Endothelial cell of umbilical vein (primary cell): Measurements from ENCODE around the gene DCAF10. TPM values are rescaled to one million over a fixed set of nuclear protein-coding genes. Genes with fewer than 3 reads are reported as not detected.

ENCODE experiments used
- Bru-seq: library from RNA; stranded (reverse); fragments of 400-500 nt; gene quantifications from one replicate; lab custom pipeline; 2021; lab: Mats Ljungman, UMichigan
- BruChase-seq, 2 experiments: library from RNA; stranded (reverse); fragments of 400-500 nt; gene quantifications; one replicate each; lab custom pipeline; 2021; lab: Mats Ljungman, UMichigan
- BruUV-seq: library from RNA; stranded (reverse); fragments of 400-500 nt; replicated peaks from 2 replicates; lab custom pipeline; 2021; lab: Mats Ljungman, UMichigan
- CTCF ChIA-PET: fragments of 300-600, 350-600 bp; sonication (Branson Sonifier 250); formaldehyde crosslinking; loops from one replicate; lab custom pipeline; 2021; ENCODE audit warnings: antibody characterized with exemption, inconsistent platforms; lab: Charles Lee
- POLR2A ChIA-PET: fragments of 300-600, 350-600 bp; sonication (Branson Sonifier 250); formaldehyde crosslinking; loops from one replicate; lab custom pipeline; 2021; ENCODE audit warnings: antibody characterized with exemption, inconsistent platforms; lab: Charles Lee
- DNase-seq: peaks from one replicate; pipeline ENCODE4 v3.0.0-alpha.2; 2011; ENCODE audit warnings: low read depth, low spot score
- FAIRE-seq: peaks from 2 replicates; lab custom pipeline; 2011; peaks lifted over from hg19 to GRCh38; lab: Jason Lieb, UNC
- H2AFZ ChIP-seq: 2 replicates; pipeline ENCODE4 v1.6.0; 2012; ENCODE audit warnings: low read depth, low read length, control low read depth, inconsistent platforms
- H3K27ac ChIP-seq: 2 replicates; pipeline ENCODE4 v1.5.1; 2011; ENCODE audit warnings: low read depth, mild to moderate bottlenecking, control low read depth, low read length, moderate library complexity; ENCODE audit not compliant: insufficient read depth
- H3K27me3 ChIP-seq, 2 experiments: 2 replicates each; pipeline versions ENCODE4 v1.6.0 to v1.6.1; 2011; ENCODE audit warnings: low read length in 2 of 2, mixed read lengths in 1 of 2; ENCODE audit not compliant: control insufficient read depth in 2 of 2, insufficient read depth in 2 of 2
- H3K36me3 ChIP-seq, 2 experiments: 2 replicates in 1 of 2; 3 replicates in 1 of 2; pipeline ENCODE4 v1.5.1; 2011; ENCODE audit warnings: low read length in 2 of 2, mild to moderate bottlenecking in 1 of 2, moderate library complexity in 1 of 2; ENCODE audit not compliant: control insufficient read depth in 2 of 2, insufficient read depth in 2 of 2; ENCODE audit errors: extremely low read depth in 1 of 2
- H3K4me1 ChIP-seq: 3 replicates; pipeline ENCODE4 v1.5.1; 2011; ENCODE audit warnings: mild to moderate bottlenecking, low read length; ENCODE audit not compliant: control insufficient read depth, insufficient read depth; ENCODE audit errors: extremely low read depth
- H3K4me2 ChIP-seq: 2 replicates; pipeline ENCODE4 v1.6.1; 2011; ENCODE audit warnings: low read length, control low read depth, mixed read lengths; ENCODE audit not compliant: insufficient read depth
- H3K4me3 ChIP-seq, 3 experiments: fragments of 200-600 bp in 1 of 3; sonication (generic), shearing (Covaris generic) in 1 of 3; replicated peaks in 1 of 3; 2 replicates each; pipeline ENCODE4 v1.5.1; 2011 to 2016; ENCODE audit warnings: control low read depth in 3 of 3, low read length in 3 of 3, mild to moderate bottlenecking in 2 of 3, inconsistent platforms in 1 of 3, low read depth in 1 of 3, moderate library complexity in 1 of 3; ENCODE audit not compliant: insufficient read depth in 1 of 3
- H3K79me2 ChIP-seq: 2 replicates; pipeline ENCODE4 v1.6.0; 2012; ENCODE audit warnings: low read length, inconsistent platforms; ENCODE audit not compliant: control insufficient read depth, insufficient read depth
- H3K9ac ChIP-seq: replicated peaks from 2 replicates; pipeline ENCODE3; 2011; ENCODE audit warnings: low read length, control low read depth; ENCODE audit not compliant: insufficient read depth; ENCODE audit errors: extremely low read depth
- H3K9me1 ChIP-seq: replicated peaks from 3 replicates; pipeline ENCODE4 v1.6.0; 2011; ENCODE audit warnings: mild to moderate bottlenecking, low read length; ENCODE audit not compliant: control insufficient read depth, insufficient read depth; ENCODE audit errors: extremely low read depth
- H3K9me3 ChIP-seq: replicated peaks from 2 replicates; pipeline ENCODE4 v1.5.1; 2012; ENCODE audit warnings: low read length, inconsistent platforms; ENCODE audit not compliant: control insufficient read depth, insufficient read depth
- H4K20me1 ChIP-seq: replicated peaks from 2 replicates; pipeline ENCODE3; 2011; ENCODE audit warnings: mild to moderate bottlenecking, low read length; ENCODE audit not compliant: control insufficient read depth, insufficient read depth; ENCODE audit errors: extremely low read depth
- GATA2 ChIP-seq: IDR thresholded peaks from 2 replicates; pipeline ENCODE4 v1.7.0; 2011; ENCODE audit warnings: low read depth, mild to moderate bottlenecking, moderate library complexity, mixed read lengths, low read length; ENCODE audit not compliant: insufficient read length, insufficient read depth
- JUN ChIP-seq: IDR thresholded peaks from 2 replicates; pipeline ENCODE4 v1.6.1; 2011; ENCODE audit warnings: borderline replicate concordance, low read depth; ENCODE audit not compliant: insufficient read length, insufficient read depth
- MYC ChIP-seq: IDR thresholded peaks from one replicate; pipeline ENCODE4 v1.6.1; 2011; ENCODE audit warnings: mild to moderate bottlenecking, low read depth, low read length
- POLR2A ChIP-seq: IDR thresholded peaks from 2 replicates; pipeline ENCODE4 v1.6.1; 2012; ENCODE audit warnings: low read depth, mild to moderate bottlenecking, control low read depth, low read length
- POLR2AphosphoS5 ChIP-seq: IDR thresholded peaks from 2 replicates; pipeline ENCODE4 v1.6.1; 2012; ENCODE audit warnings: low read depth, mild to moderate bottlenecking, control low read depth, low read length, moderate library complexity; ENCODE audit not compliant: insufficient read depth
- dilution Hi-C: fragments of 300-500 bp; cut with MboI; formaldehyde crosslinking; loops from one replicate; pipeline ENCODE4 v1.15.0; 2019; ENCODE audit warnings: low sequenced_read_pairs; ENCODE audit not compliant: extremely low pct_ligation_motif_present
- intact Hi-C: fragments of 100-400 bp; cut with micrococcal nuclease; formaldehyde crosslinking; loops from one replicate; pipeline ENCODE4 v1.10.0; 2022
- long read RNA-seq: library from polyadenylated mRNA; stranded (forward); transcript quantifications from one replicate; pipeline ENCODE4 v2.0.0, GENCODE V29; 2021
- polyA minus RNA-seq, 3 experiments: library from RNA; depleted of rRNA, polyadenylated mRNA; stranded (reverse); fragments of >200 nt; gene quantifications; 1 replicate in 1 of 3; 2 replicates in 2 of 3; pipeline ENCODE4 v1.2.3, GENCODE V29; 2011
- polyA plus RNA-seq, 4 experiments: library from polyadenylated mRNA; depleted of rRNA in 3 of 4; stranded (reverse) in 3 of 4; unstranded in 1 of 4; fragments of >200 nt; gene quantifications; 2 replicates each; pipeline versions ENCODE4 v1.2.1 to v1.2.3, GENCODE V29; 2011 to 2012; ENCODE audit warnings: missing spikeins in 1 of 4
- total RNA-seq: library from RNA; stranded (reverse); gene quantifications from 2 replicates; pipeline ENCODE4 v1.2.3, GENCODE V29; 2021

The DCAF10 gene
- total RNA-seq (20.0 and 21.5 TPM in 2 replicates), polyA plus RNA-seq (11.3 and 13.1 TPM in 2 replicates), polyA minus RNA-seq (53.2 and 54.3 TPM in 2 replicates), Bru-seq, nascent RNA (percentile 81 among the genes with signal in this experiment), BruChase-seq, experiment 1, labeled RNA remaining after a 6-hour chase (percentile 85 among the genes with signal in this experiment), BruChase-seq, experiment 2, labeled RNA remaining after a 2-hour chase (percentile 84 among the genes with signal in this experiment)
- 13.1 and 13.4 TPM in 2 replicates for polyA plus RNA-seq (2011; cell fraction: cytosol; rRNA removed)
- polyA plus RNA-seq (2011; cell fraction: nucleus; rRNA removed), result 18.3 and 21.1 TPM in 2 replicates
- 16.7 and 20.9 TPM in 2 replicates for polyA plus RNA-seq (2012)
- polyA minus RNA-seq (2011; cell fraction: cytosol; rRNA and poly(A)+ RNA removed), result 17.3 TPM
- 20.3 and 33.5 TPM in 2 replicates for polyA minus RNA-seq (2011; cell fraction: nucleus; rRNA and poly(A)+ RNA removed)
- long read RNA-seq, transcript DCAF10-202 (7 exons, 3,862 nt), result major isoform, 41 of 84 reads
- long read RNA-seq, partial matches to known transcripts, result 4 of 84 reads
- long read RNA-seq, other reads (novel, unspliced or antisense), result 39 of 84 reads

- DNase-seq (peak; percentile 86), FAIRE-seq (peak; percentile 74)
- peak within 1 kb of the TSS; percentile 92 for H2AFZ ChIP-seq
- H3K79me2 ChIP-seq, result peaks cover 40% of the 10 kb centered on the region
- peak within 1 kb of the TSS; percentile 23 to 64 (median 63) for H3K4me3 ChIP-seq
- H3K27ac ChIP-seq, result peak within 1 kb of the TSS; percentile 9
- H3K4me1 ChIP-seq, result peaks cover 14% of the 10 kb centered on the region
- H3K9ac ChIP-seq, result peak within 1 kb of the TSS; percentile 67
- no peaks in the 10 kb centered on the region for H3K36me3 ChIP-seq
- no peaks in the 10 kb centered on the region for H3K9me1 ChIP-seq
- intact Hi-C loops (loop anchor here (1.0 to 5.0 kb wide), 4 partner anchors 15 to 592 kb away; partner anchors contain the start of genes ALDH1B1, EXOSC3, SLC25A51 and TRMT10B), dilution Hi-C loops (no loop called here)
- H3K9me3 ChIP-seq, result no peaks in the 10 kb centered on the region
- peaks cover 5% of the 10 kb centered on the region for H4K20me1 ChIP-seq
- BruUV-seq, result no TSS peak
- TF ChIP-seq GATA2 (no peak), POLR2AphosphoS5 (peak; percentile 84), JUN (no peak), MYC (no peak), POLR2A (peak; percentile 81)
- H3K27me3 ChIP-seq, result no peaks in the 10 kb centered on the region
- POLR2A ChIA-PET, result interaction anchor here (1.8 kb wide), 1 partner anchor 16 kb away, joined by 7 read pairs; the partner anchor contains the start of gene EXOSC3
- CTCF ChIA-PET, result interaction anchor here (1.1 kb wide), 1 partner anchor 463 kb away, joined by 3 read pairs; no protein-coding TSS in a partner anchor
- peak within 1 kb of the TSS; percentile 94 for H3K4me2 ChIP-seq
Measured at GRCh38 chr9:37800631-37801286, at the start of gene DCAF10. DCAF10 (plus strand) TSS chr9:37800797; CDS start chr9:37800867, 70 bp downstream.
